Panc1 (cell line): Measurements from ENCODE around the gene ADAMTS14. TPM values are rescaled to one million over a fixed set of nuclear protein-coding genes. Genes with fewer than 3 reads are reported as not detected.

Experiments used
- ATAC-seq: fragments of 200-7000 bp; cut with Tn5 transposase; 2 replicates; pipeline ENCODE4 v1.9.1; 2020; ENCODE audit warnings: mild to moderate bottlenecking, moderate library complexity
- BruUV-seq: library from RNA; stranded (reverse); fragments of 400-500 nt; replicated peaks from 2 replicates; lab custom pipeline; 2021; lab: Mats Ljungman, UMichigan
- CTCF ChIA-PET: fragments of 300-600 bp; sonication (Branson Sonifier 250); formaldehyde crosslinking; loops from one replicate; lab custom pipeline; 2022; ENCODE audit warnings: antibody characterized with exemption; lab: Charles Lee
- POLR2A ChIA-PET: fragments of 300-600 bp; sonication (Branson Sonifier 250); formaldehyde crosslinking; loops from one replicate; lab custom pipeline; 2022; ENCODE audit warnings: antibody characterized with exemption; lab: Charles Lee
- DNase-seq: peaks from one replicate; pipeline ENCODE4 v3.0.0-alpha.2; 2010; ENCODE audit warnings: low read depth, low spot score
- H3K27ac ChIP-seq: 2 replicates; pipeline ENCODE4 v1.5.1; 2011; ENCODE audit warnings: mild to moderate bottlenecking, low read length, inconsistent platforms
- H3K27me3 ChIP-seq: fragments of 200-500 bp; sonication (Bioruptor generic); 2 replicates; pipeline ENCODE4 v1.6.0; 2014; ENCODE audit warnings: low read length, inconsistent platforms; ENCODE audit not compliant: control insufficient read depth, insufficient read depth
- H3K36me3 ChIP-seq: fragments of 200-500 bp; sonication (Bioruptor generic); 2 replicates; pipeline ENCODE4 v1.5.1; 2014; ENCODE audit warnings: inconsistent platforms, mild to moderate bottlenecking, low read length, moderate library complexity; ENCODE audit not compliant: control insufficient read depth, insufficient read depth
- H3K4me1 ChIP-seq: 2 replicates; pipeline ENCODE4 v1.5.1; 2011; ENCODE audit warnings: inconsistent platforms, mild to moderate bottlenecking, low read length, moderate library complexity; ENCODE audit not compliant: control insufficient read depth, insufficient read depth
- H3K4me3 ChIP-seq, 2 experiments: 2 replicates each; pipeline ENCODE4 v1.5.1; 2011 to 2012; ENCODE audit warnings: low read depth in 2 of 2, low read length in 2 of 2, mild to moderate bottlenecking in 2 of 2, inconsistent platforms in 1 of 2, moderate library complexity in 1 of 2
- H3K9me3 ChIP-seq: fragments of 200-500 bp; sonication (Bioruptor generic); 2 replicates; pipeline ENCODE4 v1.5.1; 2014; ENCODE audit warnings: low read depth, mild to moderate bottlenecking, inconsistent platforms, low read length, moderate library complexity; ENCODE audit not compliant: control insufficient read depth, insufficient read depth
- POLR2AphosphoS5 ChIP-seq: IDR thresholded peaks from 2 replicates; pipeline ENCODE4 v1.6.1; 2012; ENCODE audit warnings: mild to moderate bottlenecking, low read depth, low read length, moderate library complexity
- TCF7L2 ChIP-seq: IDR thresholded peaks from 2 replicates; pipeline ENCODE4 v1.6.1; 2011; ENCODE audit warnings: mild to moderate bottlenecking, low read depth, low read length, inconsistent platforms
- in situ Hi-C: cut with HindIII; loops from 2 replicates; pipeline ENCODE4 v1.10.0; 2016; ENCODE audit warnings: low sequenced_read_pairs, low pct_unique_long_range_greater_than_20kb
- intact Hi-C: fragments of 100-400 bp; cut with micrococcal nuclease; formaldehyde crosslinking; loops from one replicate; pipeline ENCODE4 v1.10.0; 2022; ENCODE audit not compliant: unreplicated experiment
- total RNA-seq: library from RNA; stranded (reverse); gene quantifications from one replicate; pipeline ENCODE4 v1.2.1, GENCODE V29; 2021; ENCODE audit not compliant: unreplicated experiment
- TF ChIP-seq, protein P1 (sequence below): fragments of 450-650 bp; IDR thresholded peaks from 2 replicates; pipeline ENCODE4 v1.5.1; 2017; ENCODE audit warnings: mild to moderate bottlenecking
- TF ChIP-seq, protein P2 (sequence below), 2 experiments: IDR thresholded peaks; 2 replicates each; pipeline ENCODE4 v1.6.1; 2011 to 2012; ENCODE audit warnings: low read depth in 2 of 2, control low read depth in 1 of 2, low read length in 1 of 2, mild to moderate bottlenecking in 1 of 2, moderate library complexity in 1 of 2; ENCODE audit not compliant: insufficient read depth in 1 of 2

Gene ADAMTS14
- total RNA-seq, 1 experiment from 2014 or later = 0.67 TPM

DNA sequence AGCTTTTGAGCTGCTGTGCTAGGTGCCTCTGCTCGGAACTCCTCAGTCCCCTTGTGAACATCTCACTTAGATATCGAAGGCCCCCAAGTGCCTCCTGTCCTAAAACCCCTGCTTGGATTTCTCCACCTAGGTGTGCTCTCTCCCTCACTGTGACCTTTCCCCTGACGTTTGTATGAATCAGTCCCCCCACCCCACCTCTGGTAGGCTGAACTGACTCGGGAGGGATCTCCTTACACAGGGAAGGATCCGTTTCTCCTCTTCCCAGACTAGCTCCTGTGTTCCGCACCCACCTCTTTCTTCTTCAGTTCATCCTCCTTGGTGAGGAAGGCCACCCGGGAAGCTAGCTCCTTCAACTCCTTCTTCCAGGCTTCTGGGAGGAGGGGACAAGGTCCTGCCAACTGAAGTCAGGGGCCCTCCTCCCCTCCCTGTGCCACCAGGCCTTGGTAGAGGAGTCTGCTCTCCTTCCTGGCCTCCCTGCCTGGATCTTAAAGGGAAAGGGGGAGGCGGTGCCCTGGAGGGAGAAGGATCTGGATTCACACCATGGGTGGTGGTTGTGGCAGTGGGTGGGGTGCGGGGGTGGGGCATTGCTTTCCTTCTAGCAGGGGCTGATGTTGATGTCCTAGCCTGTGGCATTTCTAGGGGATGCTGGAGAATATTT is 106.1 kb downstream of the ADAMTS14 start:
- BruUV-seq = no TSS peak
- Histone ChIP-seq H3K4me1 (no peaks in the 10 kb centered on the region), H3K27ac (no peak overlapping the region), H3K4me3 (no peak overlapping the region), H3K9me3 (no peaks in the 10 kb centered on the region), H3K36me3 (no peaks in the 10 kb centered on the region), H3K27me3 (peaks cover 5% of the 10 kb centered on the region; the same call in 1 of the 2 replicates)
- CTCF ChIA-PET = interaction anchor here (0.6 kb wide), 1 partner anchor 391 kb away, joined by 6 read pairs; no protein-coding TSS in a partner anchor
- POLR2A ChIA-PET = no interaction called here
- intact Hi-C loops = no loop called here
- ATAC-seq (no peak), DNase-seq (no peak)
- in situ Hi-C loops = no loop called here
- TF ChIP-seq, protein P1, sequence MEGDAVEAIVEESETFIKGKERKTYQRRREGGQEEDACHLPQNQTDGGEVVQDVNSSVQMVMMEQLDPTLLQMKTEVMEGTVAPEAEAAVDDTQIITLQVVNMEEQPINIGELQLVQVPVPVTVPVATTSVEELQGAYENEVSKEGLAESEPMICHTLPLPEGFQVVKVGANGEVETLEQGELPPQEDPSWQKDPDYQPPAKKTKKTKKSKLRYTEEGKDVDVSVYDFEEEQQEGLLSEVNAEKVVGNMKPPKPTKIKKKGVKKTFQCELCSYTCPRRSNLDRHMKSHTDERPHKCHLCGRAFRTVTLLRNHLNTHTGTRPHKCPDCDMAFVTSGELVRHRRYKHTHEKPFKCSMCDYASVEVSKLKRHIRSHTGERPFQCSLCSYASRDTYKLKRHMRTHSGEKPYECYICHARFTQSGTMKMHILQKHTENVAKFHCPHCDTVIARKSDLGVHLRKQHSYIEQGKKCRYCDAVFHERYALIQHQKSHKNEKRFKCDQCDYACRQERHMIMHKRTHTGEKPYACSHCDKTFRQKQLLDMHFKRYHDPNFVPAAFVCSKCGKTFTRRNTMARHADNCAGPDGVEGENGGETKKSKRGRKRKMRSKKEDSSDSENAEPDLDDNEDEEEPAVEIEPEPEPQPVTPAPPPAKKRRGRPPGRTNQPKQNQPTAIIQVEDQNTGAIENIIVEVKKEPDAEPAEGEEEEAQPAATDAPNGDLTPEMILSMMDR = no peak
- TF ChIP-seq, protein P2, sequence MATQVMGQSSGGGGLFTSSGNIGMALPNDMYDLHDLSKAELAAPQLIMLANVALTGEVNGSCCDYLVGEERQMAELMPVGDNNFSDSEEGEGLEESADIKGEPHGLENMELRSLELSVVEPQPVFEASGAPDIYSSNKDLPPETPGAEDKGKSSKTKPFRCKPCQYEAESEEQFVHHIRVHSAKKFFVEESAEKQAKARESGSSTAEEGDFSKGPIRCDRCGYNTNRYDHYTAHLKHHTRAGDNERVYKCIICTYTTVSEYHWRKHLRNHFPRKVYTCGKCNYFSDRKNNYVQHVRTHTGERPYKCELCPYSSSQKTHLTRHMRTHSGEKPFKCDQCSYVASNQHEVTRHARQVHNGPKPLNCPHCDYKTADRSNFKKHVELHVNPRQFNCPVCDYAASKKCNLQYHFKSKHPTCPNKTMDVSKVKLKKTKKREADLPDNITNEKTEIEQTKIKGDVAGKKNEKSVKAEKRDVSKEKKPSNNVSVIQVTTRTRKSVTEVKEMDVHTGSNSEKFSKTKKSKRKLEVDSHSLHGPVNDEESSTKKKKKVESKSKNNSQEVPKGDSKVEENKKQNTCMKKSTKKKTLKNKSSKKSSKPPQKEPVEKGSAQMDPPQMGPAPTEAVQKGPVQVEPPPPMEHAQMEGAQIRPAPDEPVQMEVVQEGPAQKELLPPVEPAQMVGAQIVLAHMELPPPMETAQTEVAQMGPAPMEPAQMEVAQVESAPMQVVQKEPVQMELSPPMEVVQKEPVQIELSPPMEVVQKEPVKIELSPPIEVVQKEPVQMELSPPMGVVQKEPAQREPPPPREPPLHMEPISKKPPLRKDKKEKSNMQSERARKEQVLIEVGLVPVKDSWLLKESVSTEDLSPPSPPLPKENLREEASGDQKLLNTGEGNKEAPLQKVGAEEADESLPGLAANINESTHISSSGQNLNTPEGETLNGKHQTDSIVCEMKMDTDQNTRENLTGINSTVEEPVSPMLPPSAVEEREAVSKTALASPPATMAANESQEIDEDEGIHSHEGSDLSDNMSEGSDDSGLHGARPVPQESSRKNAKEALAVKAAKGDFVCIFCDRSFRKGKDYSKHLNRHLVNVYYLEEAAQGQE (IDR thresholded peaks at IDR 0.05; ENCODE audit: insufficient read depth in 1 of 2, low read depth in 2 of 2, low read length in 1 of 2) = no peak
- no peak for TF ChIP-seq POLR2AphosphoS5

DNA sequence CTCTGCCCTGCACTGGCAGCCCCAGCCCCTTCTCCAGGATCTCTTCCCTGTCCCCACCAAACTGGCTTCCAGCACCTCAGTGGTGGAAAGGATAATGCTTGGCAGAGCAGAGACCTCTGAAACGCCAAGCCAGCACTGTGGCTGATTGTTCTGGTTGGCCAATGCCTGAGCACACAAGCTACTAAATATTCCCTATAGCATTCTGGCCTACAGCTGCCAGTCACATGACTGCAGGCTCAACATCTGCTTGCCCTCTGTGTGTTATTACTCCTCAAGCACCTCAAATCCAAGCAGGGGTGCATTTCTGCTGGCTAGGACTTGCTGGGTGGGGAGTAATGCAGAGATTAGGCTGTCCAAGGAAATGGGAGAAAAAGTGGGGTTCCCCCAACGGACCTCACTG is 106.8 kb downstream of the ADAMTS14 start:
- BruUV-seq = no TSS peak
- TF ChIP-seq POLR2AphosphoS5 = no peak
- TF ChIP-seq TCF7L2 = no peak
- TF ChIP-seq, protein P2 (IDR thresholded peaks at IDR 0.05; ENCODE audit: insufficient read depth in 1 of 2, low read depth in 2 of 2, low read length in 1 of 2) = no peak
- Histone ChIP-seq H3K4me1 (no peaks in the 10 kb centered on the region), H3K9me3 (no peaks in the 10 kb centered on the region), H3K27ac (no peak overlapping the region), H3K27me3 (peaks cover 11% of the 10 kb centered on the region; the same call in 1 of the 2 replicates), H3K36me3 (no peaks in the 10 kb centered on the region), H3K4me3 (no peak overlapping the region)
- in situ Hi-C loops (no loop called here), intact Hi-C loops (no loop called here)
- POLR2A ChIA-PET = interaction anchor here (0.7 kb wide), 1 partner anchor 1173 kb away, joined by 3 read pairs; no protein-coding TSS in a partner anchor
- DNase-seq (no peak), ATAC-seq (no peak)
- CTCF ChIA-PET = no interaction called here
